ENCODE data around the gene ITPR2. TPM values are rescaled to one million over a fixed set of nuclear protein-coding genes. Genes with fewer than 3 reads are reported as not detected.

The ITPR2 gene
- total and polyA plus RNA-seq, 2 of the 8 experiments (the other 6 are each of a cell fraction or from before 2014, with no cell fraction given): 4.1 to 48.3 TPM

DNA sequence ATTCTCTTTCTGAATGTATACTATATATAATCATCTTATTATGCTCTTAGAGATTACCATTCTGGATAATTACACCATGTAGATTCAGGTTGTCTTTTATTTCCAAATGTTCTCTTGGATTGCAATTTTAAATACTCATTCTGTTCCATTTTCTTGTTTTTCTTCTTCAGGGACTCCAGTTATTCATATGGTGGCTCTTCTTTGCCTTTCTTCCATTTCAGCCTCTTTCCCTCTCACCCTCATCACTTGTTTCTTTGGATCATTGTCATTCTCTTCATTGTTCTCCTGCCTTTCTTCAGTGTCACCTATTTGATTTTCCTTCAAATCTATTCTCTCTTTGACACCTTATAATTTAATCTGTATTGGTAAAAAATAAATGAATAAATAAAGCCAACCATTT is 182.0 kb downstream of the ITPR2 start (continued):
- TF ChIP-seq CHD7 (IDR thresholded peaks at IDR 0.05; ENCODE audit: insufficient replicate concordance, low read length) (no peak), CTCF (IDR thresholded peaks at IDR 0.05; ENCODE audit: control extremely low read depth in 1 of 3, insufficient read depth in 1 of 3, low read depth in 1 of 3, low read length in 3 of 3) (no peak), EZH2 (IDR thresholded peaks at IDR 0.05; ENCODE audit: low read depth, low read length, severe bottlenecking) (no peak), EP300 (IDR thresholded peaks at IDR 0.05; ENCODE audit: borderline replicate concordance in 1 of 2, low read depth in 2 of 2, low read length in 2 of 2) (no peak), TCF12 (IDR thresholded peaks at IDR 0.05; ENCODE audit: low read depth, low read length) (no peak)
